GM23338 (cell line): ENCODE measurements around the gene MSL3. TPM values are rescaled to one million over a fixed set of nuclear protein-coding genes. Genes with fewer than 3 reads are reported as not detected.
A peak's percentile ranks its signal among the peaks of the same experiment; 100 is the strongest.

Source experiments
- ATAC-seq: fragments of 200-7000 bp; cut with Tn5 transposase; 3 replicates; pipeline ENCODE4 v1.9.1; 2020
- DNase-seq: peaks from one replicate; pipeline ENCODE4 v3.0.0-alpha.2; 2015; ENCODE audit warnings: low spot score
- H2AFZ ChIP-seq: fragments of 200-600 bp; sonication (generic); 2 replicates; pipeline ENCODE4 v1.8.0; 2016; ENCODE audit warnings: antibody characterized with exemption, mild to moderate bottlenecking, moderate library complexity
- H3F3A ChIP-seq: fragments of 200-600 bp; sonication (generic); replicated peaks from 2 replicates; pipeline ENCODE4 v1.8.0; 2017; ENCODE audit warnings: antibody characterized with exemption, mixed run types, low read depth
- H3K27ac ChIP-seq: fragments of 200-600 bp; sonication (generic); 2 replicates; pipeline ENCODE4 v1.6.1; 2016; ENCODE audit warnings: low read depth
- H3K27me3 ChIP-seq: fragments of 200-600 bp; sonication (generic); 2 replicates; pipeline ENCODE4 v1.8.0; 2016; ENCODE audit warnings: mild to moderate bottlenecking, mixed run types, moderate library complexity; ENCODE audit not compliant: insufficient read depth
- H3K36me3 ChIP-seq: fragments of 200-600 bp; sonication (generic); 2 replicates; pipeline ENCODE4 v1.8.0; 2016; ENCODE audit warnings: mild to moderate bottlenecking; ENCODE audit not compliant: insufficient read depth
- H3K4me1 ChIP-seq: fragments of 200-600 bp; sonication (generic); 2 replicates; pipeline ENCODE4 v1.8.0; 2016; ENCODE audit warnings: mild to moderate bottlenecking, moderate library complexity; ENCODE audit not compliant: insufficient read depth
- H3K4me2 ChIP-seq: fragments of 200-600 bp; sonication (generic); 2 replicates; pipeline ENCODE4 v1.7.1; 2017; ENCODE audit warnings: mixed run types
- H3K4me3 ChIP-seq: fragments of 200-600 bp; sonication (generic); 2 replicates; pipeline ENCODE4 v1.6.1; 2016; ENCODE audit warnings: mixed run types
- H3K79me2 ChIP-seq: fragments of 200-600 bp; sonication (generic); replicated peaks from 2 replicates; pipeline ENCODE4 v1.8.0; 2017; ENCODE audit warnings: mild to moderate bottlenecking; ENCODE audit not compliant: insufficient read depth
- H3K9me2 ChIP-seq: fragments of 200-600 bp; sonication (generic); 2 replicates; pipeline ENCODE4 v1.8.0; 2017; ENCODE audit not compliant: insufficient read depth
- H4K20me1 ChIP-seq: fragments of 200-600 bp; sonication (generic); replicated peaks from 2 replicates; pipeline ENCODE4 v1.8.0; 2017; ENCODE audit warnings: mild to moderate bottlenecking; ENCODE audit not compliant: insufficient read depth
- H3K27ac Mint-ChIP-seq: 2 replicates; pipeline ENCODE4 v1.8.0; 2020; ENCODE audit warnings: inconsistent platforms, mild to moderate bottlenecking, moderate library complexity, mixed read lengths
- H3K27me3 Mint-ChIP-seq: 3 replicates; pipeline ENCODE4 v1.8.0; 2022; ENCODE audit warnings: low read depth, mild to moderate bottlenecking, moderate library complexity, mixed read lengths, inconsistent platforms; ENCODE audit not compliant: insufficient read depth, poor library complexity
- H3K36me3 Mint-ChIP-seq: 3 replicates; pipeline ENCODE4 v1.8.0; 2021; ENCODE audit warnings: low read depth, mild to moderate bottlenecking, inconsistent platforms, moderate library complexity, mixed read lengths
- H3K4me1 Mint-ChIP-seq: 3 replicates; pipeline ENCODE4 v1.8.0; 2020; ENCODE audit warnings: mild to moderate bottlenecking, inconsistent platforms, mixed read lengths
- H3K4me3 Mint-ChIP-seq: 3 replicates; pipeline ENCODE4 v1.8.0; 2021; ENCODE audit warnings: moderate library complexity, mild to moderate bottlenecking, inconsistent platforms, mixed read lengths
- H3K9me3 Mint-ChIP-seq: 3 replicates; pipeline ENCODE4 v1.8.0; 2020; ENCODE audit warnings: moderate library complexity, mild to moderate bottlenecking, inconsistent platforms, mixed read lengths
- EZH2 ChIP-seq: fragments of 200-600 bp; sonication (generic); IDR thresholded peaks from one replicate; pipeline ENCODE4 v1.8.0; 2017; ENCODE audit warnings: antibody characterized with exemption, mild to moderate bottlenecking, low read depth; ENCODE audit not compliant: unreplicated experiment
- JUNB ChIP-seq: IDR thresholded peaks from one replicate; pipeline ENCODE4 v1.6.1; 2016; ENCODE audit warnings: antibody characterized with exemption; ENCODE audit not compliant: unreplicated experiment
- REST ChIP-seq: IDR thresholded peaks from one replicate; pipeline ENCODE4 v1.6.1; 2018; ENCODE audit warnings: antibody characterized with exemption; ENCODE audit not compliant: unreplicated experiment
- STAT1 ChIP-seq: IDR thresholded peaks from one replicate; pipeline ENCODE4 v1.6.1; 2016; ENCODE audit warnings: antibody characterized with exemption; ENCODE audit not compliant: unreplicated experiment
- ZNF462 ChIP-seq: fragments of 250-450 bp; sonication (Bioruptor Pico); IDR thresholded peaks from 2 replicates; pipeline ENCODE4 v1.5.0; 2020; ENCODE audit warnings: mild to moderate bottlenecking, moderate library complexity
- polyA plus RNA-seq: library from polyadenylated mRNA; unstranded; fragments of >200 nt; fragmentation: Nextera tagmentation; extraction: Ambion mirVana; gene quantifications from 2 replicates; pipeline ENCODE4 v1.2.1, GENCODE V29; 2016
- total RNA-seq: library from RNA; depleted of rRNA; stranded (reverse); fragments of >200 nt; shearing (Covaris generic); gene quantifications from 2 replicates; pipeline ENCODE4 v1.2.3, GENCODE V29; 2014

Gene MSL3
- total and polyA plus RNA-seq, 2 experiments from 2014 or later = 13.9 to 18.9 TPM

DNA sequence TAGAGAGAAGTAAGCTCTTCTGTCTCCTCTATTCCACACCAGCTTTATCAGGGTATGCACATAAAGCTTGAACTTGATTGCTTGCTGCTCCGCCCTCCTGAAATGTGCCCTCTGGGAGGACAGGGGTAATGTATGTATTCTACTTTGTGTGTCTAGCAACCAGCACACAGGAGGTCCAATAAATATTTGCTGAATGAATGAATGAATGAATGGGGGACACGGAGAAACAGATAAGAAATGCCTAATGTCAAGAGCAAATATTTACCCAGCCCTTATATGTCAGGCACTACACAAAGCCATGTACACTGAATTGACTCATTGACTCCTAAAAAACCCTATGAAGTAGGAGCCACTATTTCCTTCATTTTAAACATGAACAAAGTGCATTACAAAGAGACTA, 2.3 kb upstream of the MSL3 start:
- peaks cover 8% of the 10 kb centered on the region for H3K27me3 Mint-ChIP-seq
- H3K27me3 ChIP-seq = peaks cover 13% of the 10 kb centered on the region; the same call in 1 of the 2 replicates
- TF ChIP-seq EZH2 = no peak
- no peak for TF ChIP-seq REST
- no peak for TF ChIP-seq STAT1
- H3K27ac ChIP-seq = no peak overlapping the region
- H2AFZ ChIP-seq = no peak overlapping the region
- H3K4me1 Mint-ChIP-seq = peaks cover 9% of the 10 kb centered on the region; the same call in 2 of the 3 replicates
- no peaks in the 10 kb centered on the region for H3F3A ChIP-seq
- no peaks in the 10 kb centered on the region for H3K79me2 ChIP-seq
- H3K9me3 Mint-ChIP-seq = no peaks in the 10 kb centered on the region
- H3K4me1 ChIP-seq = no peaks in the 10 kb centered on the region
- H3K4me3 Mint-ChIP-seq = no peak overlapping the region
- H4K20me1 ChIP-seq = no peaks in the 10 kb centered on the region
- no peak for ATAC-seq
- H3K36me3 Mint-ChIP-seq = no peaks in the 10 kb centered on the region
- DNase-seq = no peak
- no peaks in the 10 kb centered on the region for H3K36me3 ChIP-seq
- H3K27ac Mint-ChIP-seq = no peak overlapping the region
- H3K9me2 ChIP-seq = no peaks in the 10 kb centered on the region
- no peak overlapping the region for H3K4me3 ChIP-seq
- no peak overlapping the region for H3K4me2 ChIP-seq

DNA sequence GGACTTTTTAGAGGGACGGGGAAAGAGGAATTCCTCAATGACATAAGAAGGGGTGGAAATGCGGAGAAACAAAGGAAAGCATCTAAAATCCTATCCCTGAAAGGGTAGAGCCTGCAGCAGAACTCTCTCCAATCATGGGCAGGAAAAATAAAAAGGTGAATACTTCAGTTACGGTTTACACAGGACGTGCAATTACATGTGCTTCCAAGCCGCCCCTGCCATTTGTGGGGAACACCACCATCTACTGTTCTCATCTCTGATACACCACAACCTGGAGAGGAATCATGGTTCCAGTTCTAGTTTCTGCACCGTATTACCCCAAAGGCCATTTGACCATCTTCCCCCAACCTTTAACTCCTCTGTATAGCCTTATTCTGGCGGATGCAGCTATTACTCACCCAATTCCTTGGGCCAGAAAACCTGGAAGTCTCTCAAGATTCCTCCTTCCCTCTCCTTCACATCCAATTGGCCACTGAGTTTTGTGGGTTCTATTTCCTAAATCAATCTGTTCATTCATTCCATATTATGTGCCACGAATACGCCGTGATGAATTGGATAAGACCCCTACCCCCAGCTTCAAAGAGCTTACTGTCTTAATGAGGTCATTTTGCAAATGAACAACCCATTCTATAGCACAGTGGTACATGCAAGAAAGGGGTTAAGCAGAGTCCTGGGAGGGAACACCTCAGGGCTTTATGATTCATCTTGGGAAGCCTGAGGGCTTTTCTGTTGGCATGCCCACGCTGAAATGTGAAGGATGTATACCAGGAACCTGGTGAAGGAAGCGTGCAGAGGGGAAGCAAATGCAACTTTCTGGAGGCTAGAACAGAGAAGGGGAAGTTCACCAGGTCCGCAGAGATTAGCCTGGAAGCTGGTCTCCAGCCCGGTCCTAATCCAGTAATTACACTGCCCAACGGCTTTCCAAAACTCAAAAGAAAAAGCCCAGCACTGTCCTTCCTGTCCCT, 1.4 kb upstream of the MSL3 start:
- Mint-ChIP-seq H3K9me3 (no peaks in the 10 kb centered on the region), H3K27me3 (peaks cover 8% of the 10 kb centered on the region), H3K36me3 (no peaks in the 10 kb centered on the region), H3K4me3 (peak overlapping the region; percentile 64), H3K27ac (no peak overlapping the region), H3K4me1 (peaks cover 9% of the 10 kb centered on the region; the same call in 2 of the 3 replicates)
- no peaks in the 10 kb centered on the region for H3K79me2 ChIP-seq
- DNase-seq (peak; percentile 4), ATAC-seq (no peak)
- H2AFZ ChIP-seq = no peak overlapping the region
- H3K36me3 ChIP-seq = no peaks in the 10 kb centered on the region
- no peaks in the 10 kb centered on the region for H4K20me1 ChIP-seq
- H3K27ac ChIP-seq = no peak overlapping the region
- H3F3A ChIP-seq = no peaks in the 10 kb centered on the region
- peaks cover 13% of the 10 kb centered on the region; the same call in 1 of the 2 replicates for H3K27me3 ChIP-seq
- peak overlapping the region; percentile 57; the same call in 1 of the 2 replicates for H3K4me3 ChIP-seq
- H3K4me2 ChIP-seq = peak overlapping the region; percentile 76
- no peaks in the 10 kb centered on the region for H3K9me2 ChIP-seq
- H3K4me1 ChIP-seq = no peaks in the 10 kb centered on the region
- TF ChIP-seq ZNF462 (CRISPR knock-in tag) (no peak), REST (no peak), JUNB (no peak)
